KOPT-K1 (cell line): ENCODE measurements around the gene SLC12A7.

ENCODE experiments used
- H3K27ac ChIP-seq: fragments of 200-600 bp; sonication (generic); 2 replicates; pipeline ENCODE4 v1.5.1; 2016; ENCODE audit warnings: antibody characterized with exemption, mild to moderate bottlenecking, low read depth, low read length; ENCODE audit not compliant: poor library complexity, severe bottlenecking
- H3K36me3 ChIP-seq: fragments of 200-600 bp; sonication (generic); 2 replicates; pipeline ENCODE4 v1.5.1; 2017; ENCODE audit warnings: antibody characterized with exemption, mild to moderate bottlenecking, low read length, moderate library complexity; ENCODE audit not compliant: insufficient read depth
- H3K9me3 ChIP-seq: fragments of 200-600 bp; sonication (generic); 2 replicates; pipeline ENCODE4 v1.5.1; 2017; ENCODE audit warnings: antibody characterized with exemption, low read length, mild to moderate bottlenecking; ENCODE audit not compliant: insufficient read depth, poor library complexity, severe bottlenecking

SLC12A7 gene

GRCh38 chr5:1036504-1037122 is 75.2 kb downstream of the SLC12A7 start:
- Histone ChIP-seq H3K27ac (no peak overlapping the region), H3K36me3 (peaks cover 14% of the 10 kb centered on the region; the same call in 1 of the 2 replicates), H3K9me3 (peaks cover 7% of the 10 kb centered on the region)

- Histone ChIP-seq H3K36me3 (peaks cover 14% of the 10 kb centered on the region; the same call in 1 of the 2 replicates), H3K9me3 (no peaks in the 10 kb centered on the region), H3K27ac (no peak overlapping the region)
Measured at GRCh38 chr5:1035421-1036405, 76.2 kb downstream of the SLC12A7 start.

GRCh38 chr5:1034986-1035385 is 76.9 kb downstream of the SLC12A7 start:
- Histone ChIP-seq H3K36me3 (peaks cover 14% of the 10 kb centered on the region; the same call in 1 of the 2 replicates), H3K27ac (no peak overlapping the region), H3K9me3 (no peaks in the 10 kb centered on the region)

DNA sequence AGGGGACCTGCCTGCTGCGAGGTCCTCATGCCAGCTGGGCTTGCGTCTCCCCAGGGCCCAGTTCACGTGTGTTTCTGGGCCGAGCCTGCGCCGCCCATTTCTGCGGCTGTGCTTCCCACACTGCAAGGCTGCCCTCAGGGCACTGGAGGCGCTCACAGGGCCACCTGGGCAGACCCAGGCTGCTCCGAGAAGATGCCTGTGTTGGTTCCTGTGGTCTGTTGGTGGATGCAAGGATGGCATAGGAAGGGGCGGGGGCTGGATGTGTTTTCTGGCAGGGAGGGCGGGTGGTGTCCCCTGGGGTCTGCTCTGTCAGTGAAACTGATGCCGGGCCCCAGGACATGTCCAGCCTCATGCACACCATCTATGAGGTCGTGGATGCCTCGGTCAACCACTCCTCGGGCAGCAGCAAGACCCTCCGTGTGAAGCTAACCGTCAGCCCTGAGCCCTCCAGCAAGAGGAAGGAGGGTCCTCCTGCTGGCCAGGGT is 77.4 kb downstream of the SLC12A7 start:
- Histone ChIP-seq H3K27ac (no peak overlapping the region), H3K9me3 (no peaks in the 10 kb centered on the region), H3K36me3 (peaks cover 14% of the 10 kb centered on the region; the same call in 1 of the 2 replicates)

GRCh38 chr5:1033606-1034420 is 78.0 kb downstream of the SLC12A7 start:
- peaks cover 14% of the 10 kb centered on the region; the same call in 1 of the 2 replicates for H3K36me3 ChIP-seq
- no peak overlapping the region for H3K27ac ChIP-seq
- no peaks in the 10 kb centered on the region for H3K9me3 ChIP-seq

- Histone ChIP-seq H3K27ac (no peak overlapping the region), H3K36me3 (peaks cover 8% of the 10 kb centered on the region; the same call in 1 of the 2 replicates), H3K9me3 (no peaks in the 10 kb centered on the region)
Measured at GRCh38 chr5:1033178-1033577, 78.7 kb downstream of the SLC12A7 start.

DNA sequence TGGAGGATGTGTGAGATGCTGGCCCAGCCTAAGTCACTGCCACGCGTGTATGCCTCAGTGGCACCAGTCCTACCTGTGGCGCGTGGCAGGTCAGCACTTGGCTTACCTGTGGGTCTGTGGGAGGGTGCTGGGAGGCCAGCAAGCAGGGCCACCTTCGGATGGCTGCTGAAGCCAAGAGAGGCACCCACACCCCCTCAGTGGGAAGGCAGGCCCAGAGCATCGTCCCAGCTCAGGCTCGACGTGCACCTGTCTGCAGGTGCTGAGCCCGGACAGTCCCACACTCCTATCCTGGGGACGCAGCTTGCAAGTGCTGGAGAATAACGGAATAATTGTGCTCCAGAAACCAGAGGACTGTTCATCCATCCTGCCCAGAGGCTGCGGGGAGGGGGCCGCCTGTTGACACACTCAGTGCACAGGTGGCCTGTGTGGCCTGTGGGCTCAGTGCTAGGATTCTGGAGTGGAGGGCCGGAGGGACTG is 79.3 kb downstream of the SLC12A7 start:
- 0 out of 2 replicates have a peak, but pooled peaks cover 2% of the 10 kb centered on the region for H3K36me3 ChIP-seq
- H3K9me3 ChIP-seq: no peaks in the 10 kb centered on the region
- H3K27ac ChIP-seq: no peak overlapping the region

DNA sequence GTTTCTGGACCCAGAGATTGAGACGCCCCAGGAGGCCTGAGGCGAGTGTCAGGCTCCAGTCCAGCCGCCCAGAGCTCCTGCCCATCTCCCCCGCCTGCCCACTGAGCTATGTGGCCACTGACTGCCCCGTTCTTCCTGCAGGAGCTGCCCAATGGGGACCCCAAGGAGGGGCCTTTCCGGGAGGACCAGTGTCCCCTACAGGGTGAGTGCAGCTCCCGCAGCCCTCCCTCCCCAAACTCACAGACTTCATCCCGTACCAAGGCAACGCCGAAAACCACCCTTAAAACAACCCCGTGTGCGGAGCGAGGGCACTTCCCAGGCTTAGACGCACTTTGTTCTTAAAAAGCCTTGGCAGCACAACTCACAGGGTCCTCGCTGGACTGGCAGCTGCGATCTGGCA is 79.9 kb downstream of the SLC12A7 start:
- Histone ChIP-seq H3K36me3 (no peaks in the 10 kb centered on the region), H3K9me3 (no peaks in the 10 kb centered on the region), H3K27ac (no peak overlapping the region)

- Histone ChIP-seq H3K36me3 (no peaks in the 10 kb centered on the region), H3K9me3 (no peaks in the 10 kb centered on the region), H3K27ac (no peak overlapping the region)
Measured at GRCh38 chr5:1031306-1031959, 80.4 kb downstream of the SLC12A7 start.

DNA sequence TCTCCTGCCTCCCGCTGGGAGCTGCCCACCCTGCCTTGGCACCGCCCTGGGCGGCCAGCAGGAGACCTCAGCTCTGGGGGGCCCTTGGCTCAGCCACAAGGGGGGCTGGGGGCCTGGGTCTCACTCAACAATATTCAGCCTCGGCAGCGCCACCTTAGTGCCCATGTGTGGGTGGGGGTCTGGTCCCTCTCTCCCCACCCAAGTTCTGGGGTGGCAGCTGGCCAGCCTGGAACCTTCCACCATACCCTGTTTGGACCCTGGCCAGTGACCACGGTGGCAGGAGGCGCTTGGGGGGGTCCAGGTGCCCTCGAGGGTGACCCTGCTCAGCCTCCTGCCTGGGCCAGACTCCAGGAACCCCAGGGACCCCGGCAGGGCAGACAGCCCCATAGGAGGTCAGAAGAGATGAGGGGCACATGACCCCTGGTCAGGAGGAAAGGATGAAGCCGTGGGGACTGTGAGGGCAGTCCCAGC is 81.0 kb downstream of the SLC12A7 start:
- Histone ChIP-seq H3K9me3 (no peaks in the 10 kb centered on the region), H3K36me3 (no peaks in the 10 kb centered on the region), H3K27ac (no peak overlapping the region)

DNA sequence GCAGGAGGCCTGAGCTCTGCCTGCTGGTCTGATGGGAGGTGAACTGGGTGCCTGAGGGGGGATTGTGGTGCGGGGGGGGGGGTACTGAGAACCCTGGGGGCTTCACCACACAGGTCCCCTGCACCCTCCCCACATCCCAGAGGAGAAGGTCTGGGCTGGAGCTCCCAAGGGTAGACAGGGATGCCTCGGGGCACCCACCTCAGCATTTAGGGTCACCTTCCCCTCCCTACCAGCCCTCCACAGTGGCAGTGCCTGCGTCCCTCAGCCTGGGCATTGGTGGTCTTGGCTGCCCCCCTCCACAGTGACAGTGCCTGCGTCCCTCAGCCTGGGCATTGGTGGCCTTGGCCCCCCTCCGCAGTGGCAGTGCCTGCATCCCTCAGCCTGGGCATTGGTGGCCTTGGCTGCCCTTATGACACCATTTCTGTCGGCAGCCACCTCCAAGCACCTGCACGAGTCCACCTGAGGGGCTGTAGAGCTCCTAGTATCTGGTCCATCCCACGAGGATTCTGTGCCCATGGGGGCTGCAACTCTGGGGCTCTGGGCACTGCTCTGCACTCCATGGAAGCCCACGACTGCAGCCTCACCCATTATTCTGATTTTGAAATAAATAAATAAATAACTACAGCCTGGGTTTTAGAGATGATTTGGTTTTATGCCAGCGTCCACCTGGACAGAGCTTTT is 81.8 kb downstream of the SLC12A7 start:
- Histone ChIP-seq H3K36me3 (no peaks in the 10 kb centered on the region), H3K9me3 (no peaks in the 10 kb centered on the region), H3K27ac (no peak overlapping the region)

DNA sequence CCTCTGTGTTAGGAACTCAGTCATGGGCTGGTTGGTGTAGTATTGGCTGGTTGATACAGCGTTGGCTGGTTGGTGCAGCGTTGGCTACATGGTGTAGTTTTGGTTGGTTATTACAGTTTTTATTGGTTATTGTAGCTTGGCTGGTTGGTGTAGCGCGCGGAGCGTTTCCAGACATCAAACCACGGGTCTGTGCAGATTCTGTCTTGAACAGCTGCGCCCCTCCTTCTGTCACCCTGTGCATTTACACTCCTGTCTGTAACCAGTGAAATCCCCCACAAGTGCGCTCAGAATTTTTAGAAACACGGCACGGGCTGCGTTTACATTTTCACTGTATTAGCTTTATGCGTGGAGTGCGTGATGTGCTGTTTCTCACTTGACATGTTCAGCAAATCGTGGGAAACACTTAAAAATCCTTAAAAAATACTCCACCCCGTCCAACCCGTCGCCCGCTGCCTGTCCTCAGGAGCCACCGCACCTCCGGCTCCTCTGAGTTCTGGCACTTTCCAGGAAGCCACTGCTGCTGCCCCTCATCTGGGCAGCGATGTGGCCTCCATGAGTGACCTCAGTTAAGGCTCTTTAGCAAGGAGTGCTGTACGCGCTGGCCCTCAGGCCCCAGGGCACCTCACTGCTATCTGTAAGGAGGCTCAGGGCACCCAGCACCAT is 82.5 kb downstream of the SLC12A7 start:
- no peaks in the 10 kb centered on the region for H3K9me3 ChIP-seq
- H3K27ac ChIP-seq: no peak overlapping the region
- no peaks in the 10 kb centered on the region for H3K36me3 ChIP-seq

- H3K36me3 ChIP-seq: no peaks in the 10 kb centered on the region
- H3K9me3 ChIP-seq: no peaks in the 10 kb centered on the region
- H3K27ac ChIP-seq: no peak overlapping the region
Measured at GRCh38 chr5:1028481-1029281, 83.2 kb downstream of the SLC12A7 start.
